D721Med (cell line): Measurements from ENCODE around the gene MBD3L1.

ENCODE experiments used
- DNase-seq: peaks from one replicate; pipeline ENCODE4 v3.0.0; 2011; ENCODE audit warnings: low spot score; ENCODE audit not compliant: insufficient read length
- FAIRE-seq: peaks from 2 replicates; lab custom pipeline; 2011; peaks lifted over from hg19 to GRCh38; lab: Jason Lieb, UNC
- TF ChIP-seq, protein P1 (sequence below): IDR thresholded peaks from 2 replicates; pipeline ENCODE4 v1.5.1; 2012; ENCODE audit warnings: mild to moderate bottlenecking, control low read depth; ENCODE audit not compliant: insufficient read depth; ENCODE audit errors: missing control alignments

Gene MBD3L1

DNA sequence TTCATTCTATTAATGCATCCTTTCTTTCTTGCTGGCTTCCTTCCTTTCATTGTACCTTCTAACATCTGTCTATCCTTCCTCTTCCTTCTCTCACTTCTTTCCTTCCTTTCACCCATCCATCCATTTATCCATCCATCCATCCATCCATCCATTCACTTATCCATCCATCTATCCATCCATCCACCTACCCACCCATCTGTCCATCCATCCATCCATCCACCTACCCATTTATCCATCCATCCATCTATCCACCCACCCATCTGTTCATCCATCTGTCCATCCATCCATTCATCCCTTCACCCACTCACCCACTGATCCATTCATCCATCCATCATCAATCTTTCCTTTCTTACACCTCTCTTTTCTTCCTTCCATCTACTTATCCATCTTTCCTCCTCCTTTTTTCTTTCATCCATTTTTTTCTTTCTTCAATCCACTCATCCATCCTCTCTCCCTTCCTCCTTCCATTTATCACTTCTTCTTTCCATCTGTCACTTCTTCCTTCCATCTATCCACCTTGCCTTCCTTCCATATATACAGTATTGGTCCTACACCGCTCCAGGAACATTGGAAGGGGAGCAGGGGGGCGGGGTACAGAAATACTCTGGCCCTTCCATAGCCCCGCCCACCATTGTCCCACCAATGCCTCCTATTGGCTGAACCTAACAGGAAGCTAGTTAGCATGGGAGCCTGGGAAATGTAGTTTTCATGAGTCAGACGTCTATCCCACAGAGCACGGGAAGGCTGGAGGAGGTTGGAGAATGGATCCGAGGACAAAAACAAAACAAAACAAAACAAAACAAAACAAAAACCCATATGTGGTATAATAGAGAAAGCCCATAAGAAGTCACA, 45.9 kb downstream of the MBD3L1 start:
- FAIRE-seq = no peak
- TF ChIP-seq, protein P1, sequence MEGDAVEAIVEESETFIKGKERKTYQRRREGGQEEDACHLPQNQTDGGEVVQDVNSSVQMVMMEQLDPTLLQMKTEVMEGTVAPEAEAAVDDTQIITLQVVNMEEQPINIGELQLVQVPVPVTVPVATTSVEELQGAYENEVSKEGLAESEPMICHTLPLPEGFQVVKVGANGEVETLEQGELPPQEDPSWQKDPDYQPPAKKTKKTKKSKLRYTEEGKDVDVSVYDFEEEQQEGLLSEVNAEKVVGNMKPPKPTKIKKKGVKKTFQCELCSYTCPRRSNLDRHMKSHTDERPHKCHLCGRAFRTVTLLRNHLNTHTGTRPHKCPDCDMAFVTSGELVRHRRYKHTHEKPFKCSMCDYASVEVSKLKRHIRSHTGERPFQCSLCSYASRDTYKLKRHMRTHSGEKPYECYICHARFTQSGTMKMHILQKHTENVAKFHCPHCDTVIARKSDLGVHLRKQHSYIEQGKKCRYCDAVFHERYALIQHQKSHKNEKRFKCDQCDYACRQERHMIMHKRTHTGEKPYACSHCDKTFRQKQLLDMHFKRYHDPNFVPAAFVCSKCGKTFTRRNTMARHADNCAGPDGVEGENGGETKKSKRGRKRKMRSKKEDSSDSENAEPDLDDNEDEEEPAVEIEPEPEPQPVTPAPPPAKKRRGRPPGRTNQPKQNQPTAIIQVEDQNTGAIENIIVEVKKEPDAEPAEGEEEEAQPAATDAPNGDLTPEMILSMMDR = no peak
- DNase-seq = no peak

DNA sequence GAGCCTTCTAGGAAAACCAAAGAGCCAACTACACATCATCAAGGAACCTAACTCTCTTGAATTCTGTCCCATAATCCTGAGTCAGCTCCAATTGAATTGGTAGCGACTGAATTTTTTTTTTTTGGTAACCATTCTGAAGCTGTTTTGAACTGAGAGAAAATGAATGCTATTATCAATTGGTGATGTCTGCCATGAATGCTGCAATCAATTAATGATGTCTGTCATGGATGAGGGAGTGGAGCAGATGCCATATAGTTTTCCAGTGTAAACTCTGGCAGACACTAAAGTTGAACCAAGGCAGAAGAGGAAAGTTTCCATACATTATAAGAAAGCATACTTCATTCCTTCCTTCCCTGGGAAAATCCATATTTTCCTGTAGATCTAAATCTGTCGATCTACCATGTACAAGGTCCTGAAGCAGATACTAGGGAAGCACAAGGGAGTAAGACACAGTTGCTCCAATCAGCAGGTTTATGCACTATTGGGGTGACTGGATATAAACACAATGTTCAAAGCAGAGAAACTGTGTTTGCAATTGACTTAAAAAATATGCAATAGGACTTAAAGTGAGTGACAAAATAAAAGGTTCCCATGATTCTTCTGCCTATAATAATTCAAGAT, 48.8 kb downstream of the MBD3L1 start:
- TF ChIP-seq, protein P1 = no peak
- DNase-seq (no peak), FAIRE-seq (no peak)

DNA sequence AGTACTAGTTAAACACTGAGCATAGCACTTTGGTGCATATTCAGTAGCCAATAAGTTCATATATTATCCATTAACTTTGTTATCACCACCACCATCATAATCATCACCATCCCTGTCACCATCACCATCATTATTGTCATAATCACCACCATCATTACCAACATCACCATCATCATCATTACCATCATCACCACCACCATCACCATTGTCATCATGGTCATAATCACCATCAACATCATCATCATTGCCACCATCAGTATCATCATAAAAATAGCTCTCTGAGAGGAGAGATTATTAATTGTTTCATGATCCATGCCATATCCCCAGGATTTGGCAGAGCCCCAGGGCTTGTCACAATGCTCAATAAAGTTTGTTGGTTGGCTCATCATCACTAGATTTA, 49.3 kb downstream of the MBD3L1 start:
- TF ChIP-seq, protein P1 = no peak
- FAIRE-seq (no peak), DNase-seq (no peak)

DNA sequence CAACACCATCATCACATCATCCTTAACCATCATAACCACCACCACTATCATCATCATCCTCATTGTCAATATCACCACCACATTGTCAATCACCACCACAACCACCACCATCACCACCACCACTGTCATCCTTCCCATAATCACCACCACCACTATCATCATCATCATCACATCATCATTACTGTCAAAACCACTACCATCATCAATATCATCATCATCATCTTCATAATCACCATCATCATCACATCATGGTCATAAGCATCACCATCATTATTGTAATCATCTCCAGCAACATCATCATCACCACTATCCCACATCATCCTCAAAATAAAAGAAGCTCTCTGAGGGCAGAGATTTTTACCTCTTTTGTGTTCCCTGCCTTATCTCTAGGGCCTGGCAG, 52.2 kb downstream of the MBD3L1 start:
- no peak for FAIRE-seq
- DNase-seq = no peak
- TF ChIP-seq, protein P1 = no peak

DNA sequence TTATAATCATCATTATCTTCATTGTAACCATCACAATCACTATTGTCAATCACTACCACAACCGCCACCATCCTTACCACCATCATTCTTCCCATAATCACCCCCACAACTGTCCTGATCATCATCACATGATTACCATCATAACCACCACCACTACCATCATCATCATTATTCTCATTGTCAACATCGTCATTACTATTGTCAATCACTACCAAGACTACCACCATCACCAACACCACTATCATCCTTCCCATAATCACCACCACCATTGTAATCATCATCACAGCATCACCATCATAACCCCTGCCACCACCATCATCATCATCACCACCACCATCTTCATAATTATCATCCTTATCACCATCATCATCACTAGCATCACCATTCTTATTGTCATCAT, 55.2 kb downstream of the MBD3L1 start:
- no peak for DNase-seq
- TF ChIP-seq, protein P1 = no peak
- FAIRE-seq = no peak

DNA sequence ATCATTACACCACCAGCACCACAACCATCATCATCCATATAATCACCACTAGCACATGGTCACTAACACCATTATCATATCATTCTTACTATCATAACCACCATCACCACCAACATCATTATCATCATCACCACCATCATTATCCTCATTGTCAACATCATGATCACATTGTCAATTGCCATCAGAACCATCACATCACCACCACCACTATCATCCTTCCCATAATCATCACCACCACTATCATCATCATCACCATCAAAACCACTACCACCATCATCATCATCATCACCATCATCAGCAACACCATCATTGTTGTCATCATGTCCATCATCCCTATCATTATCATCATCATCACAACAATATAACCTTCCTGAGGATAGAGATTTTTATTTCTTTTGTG, 58.1 kb downstream of the MBD3L1 start:
- TF ChIP-seq, protein P1 = no peak
- no peak for FAIRE-seq
- no peak for DNase-seq
